Sciatic nerve (tissue), 2 donors: Measurements from ENCODE around the gene SYPL1. TPM values are rescaled to one million over a fixed set of nuclear protein-coding genes. Genes with fewer than 3 reads are reported as not detected.
A peak's percentile ranks its signal among the peaks of the same experiment; 100 is the strongest.
"Not testable (repeated sequence)": the region's sequence is repeated elsewhere in the genome, so short reads cannot be mapped to it uniquely, and the experiment has no call there.

Experiments used
- ATAC-seq: fragments of 200-7000 bp; cut with Tn5 transposase; one replicate; pipeline ENCODE4 v1.9.1; 2020; ENCODE audit warnings: mild to moderate bottlenecking, moderate library complexity
- DNase-seq: peaks from one replicate; pipeline ENCODE4 v3.0.0-alpha.2; 2020; ENCODE audit warnings: low spot score
- intact Hi-C: fragments of 100-400 bp; cut with DNase I; formaldehyde crosslinking; loops from one replicate; pipeline ENCODE4 v1.14.2; 2022
- total RNA-seq: library from RNA; stranded (reverse); fragmentation: NEBNext Ultra II Directional; extraction: Animal tissue kit (Norgen Biotek cat#: 25700); gene quantifications from one replicate; pipeline ENCODE4 v1.2.1, GENCODE V29; 2021
- donor health status: DM: no; HTN: no; CAD: no.
- donor health status: DM: no; HTN: no; CAD: no.

The SYPL1 gene
- total RNA-seq: 83.5 TPM

DNA sequence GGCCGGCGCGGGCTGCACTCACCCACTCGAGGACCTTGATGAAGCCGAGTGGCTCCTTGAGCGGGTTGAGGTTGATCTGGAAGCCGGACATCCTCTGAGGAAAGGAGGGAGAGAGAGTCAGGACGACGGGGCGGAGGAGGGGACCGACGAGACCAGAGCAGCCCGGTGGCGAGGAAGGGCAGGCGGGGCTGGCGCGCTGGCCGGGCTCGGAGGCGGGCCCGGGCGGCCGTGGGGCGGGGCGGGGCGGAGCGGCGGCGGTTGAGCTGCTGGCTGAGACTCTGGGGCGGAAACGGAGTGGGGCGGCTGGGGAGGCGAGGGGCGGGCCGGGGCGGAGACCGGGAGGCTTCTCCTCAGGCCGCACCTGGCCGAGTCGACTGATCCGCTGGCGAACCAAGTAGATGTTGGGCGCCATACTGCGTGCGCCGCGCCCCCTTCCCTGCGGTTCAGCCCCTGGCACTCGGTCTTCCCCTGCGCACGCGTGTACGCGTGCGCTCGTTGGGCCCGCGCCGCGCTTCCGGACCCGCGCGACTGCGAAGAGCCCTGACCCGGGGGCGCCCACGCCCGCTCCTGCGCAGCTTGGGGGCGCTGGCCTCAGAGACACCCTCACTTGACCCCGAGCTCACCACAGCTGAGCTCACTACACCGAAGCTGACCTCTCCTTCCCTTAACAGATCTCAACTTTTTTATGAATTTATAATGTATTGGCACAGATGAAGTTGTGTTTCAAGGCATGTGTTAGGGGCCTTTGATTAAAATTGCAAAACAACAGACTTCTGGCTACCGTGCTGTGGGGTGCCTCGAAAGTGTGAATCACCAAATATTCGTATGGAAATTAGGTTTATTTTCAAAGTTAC, at the start of gene SYPL1:
TSS of gene SYPL1 (minus strand) at position 195 of the 854 bp plus-strand sequence. CDS start at position 91, 104 bp downstream.
- intact Hi-C loops: loop anchor here (10.0 kb wide), 1 partner anchor 48 kb away; no protein-coding TSS in a partner anchor
- ATAC-seq (peak; percentile 96), DNase-seq (peak; percentile 96)

DNA sequence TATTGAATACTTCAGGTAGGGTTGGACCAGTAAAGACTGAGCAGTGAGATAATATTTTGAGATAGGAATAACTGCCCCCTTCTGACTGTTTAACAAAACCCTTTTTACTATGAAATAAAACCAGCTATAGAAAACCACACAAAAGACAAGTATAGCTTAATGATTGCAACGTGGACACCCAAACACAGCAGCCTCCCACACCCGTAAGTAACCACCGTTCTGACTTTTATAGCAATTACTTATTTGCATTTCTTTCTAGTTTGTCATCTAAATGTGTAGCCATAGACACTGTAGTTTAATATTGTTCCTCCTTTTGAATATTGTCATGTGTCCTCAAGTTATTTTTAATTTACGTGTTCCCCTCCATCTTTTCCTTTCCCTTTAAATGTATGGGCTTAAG, 42.9 kb upstream of the SYPL1 start:
- intact Hi-C loops: no loop called here

GRCh38 chr7:106153891-106154449, 41.9 kb upstream of the SYPL1 start:
- ATAC-seq: peak; percentile 97
- intact Hi-C loops: loop anchor here (5.0 kb wide), 1 partner anchor 97 kb away; no protein-coding TSS in a partner anchor
- DNase-seq: peak; percentile 89

More for the DNA sequence above, 42.9 kb upstream of the SYPL1 start:
- ATAC-seq (no peak), DNase-seq (no peak)

GRCh38 chr7:106152313-106152665, 40.2 kb upstream of the SYPL1 start:
- no peak for ATAC-seq
- intact Hi-C loops: loop anchor here (5.0 kb wide), 1 partner anchor 95 kb away; no protein-coding TSS in a partner anchor
- no peak for DNase-seq

GRCh38 chr7:106151459-106152312, 39.6 kb upstream of the SYPL1 start:
- no peak for ATAC-seq

DNA sequence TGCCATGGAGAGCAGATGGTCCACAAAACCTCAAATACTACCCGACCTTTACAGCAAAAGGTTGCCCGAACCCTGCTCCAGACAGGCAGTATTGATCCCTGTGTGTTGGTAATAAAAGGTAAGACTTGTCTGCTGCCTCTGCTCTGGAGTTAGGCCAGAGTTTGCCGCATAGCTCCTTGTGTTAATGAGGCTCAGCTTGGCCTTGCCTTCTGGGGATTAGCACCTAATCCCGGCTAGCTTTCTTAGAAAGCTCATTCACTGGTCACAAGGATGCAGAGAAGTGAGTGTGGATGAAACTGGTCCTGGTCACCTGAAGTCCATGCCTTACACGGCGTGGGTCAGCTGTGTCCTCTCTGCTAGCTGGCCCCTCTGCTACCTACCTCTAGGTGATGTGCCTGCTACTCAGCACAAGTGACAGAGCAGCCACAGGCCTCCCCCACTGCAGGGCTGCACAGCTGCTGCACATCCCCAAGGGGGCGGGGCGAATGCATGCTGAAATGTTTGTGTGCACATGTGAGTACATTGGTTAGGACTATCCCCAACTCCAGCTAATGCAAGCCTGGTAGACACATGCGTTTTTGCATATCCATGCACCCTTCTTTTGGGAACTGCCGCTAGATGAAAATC, 31.7 kb upstream of the SYPL1 start:
- no peak for DNase-seq
- intact Hi-C loops: no loop called here
- ATAC-seq: no peak

More at GRCh38 chr7:106151459-106152312, 39.6 kb upstream of the SYPL1 start:
- no peak for DNase-seq
- intact Hi-C loops: loop anchor here (5.0 kb wide), 1 partner anchor 94 kb away; no protein-coding TSS in a partner anchor

- ATAC-seq: no peak
- intact Hi-C loops: no loop called here
- DNase-seq: no peak
These were observed 30.0 kb upstream of the SYPL1 start for GRCh38 chr7:106142136-106142535.

- no peak for DNase-seq
- intact Hi-C loops: no loop called here
- ATAC-seq: no peak
These were observed 28.5 kb upstream of the SYPL1 start for GRCh38 chr7:106140406-106141173.

- ATAC-seq: peak; percentile 55
- intact Hi-C loops: no loop called here
- DNase-seq: no peak
These were observed 27.4 kb upstream of the SYPL1 start for GRCh38 chr7:106139265-106140251.

- DNase-seq (no peak), ATAC-seq (no peak)
- intact Hi-C loops: no loop called here
These were observed 26.7 kb upstream of the SYPL1 start for GRCh38 chr7:106138776-106139175.

- DNase-seq, intact Hi-C loops, ATAC-seq: not testable (repeated sequence)
These were observed 26.1 kb upstream of the SYPL1 start for GRCh38 chr7:106138181-106138580.

DNA sequence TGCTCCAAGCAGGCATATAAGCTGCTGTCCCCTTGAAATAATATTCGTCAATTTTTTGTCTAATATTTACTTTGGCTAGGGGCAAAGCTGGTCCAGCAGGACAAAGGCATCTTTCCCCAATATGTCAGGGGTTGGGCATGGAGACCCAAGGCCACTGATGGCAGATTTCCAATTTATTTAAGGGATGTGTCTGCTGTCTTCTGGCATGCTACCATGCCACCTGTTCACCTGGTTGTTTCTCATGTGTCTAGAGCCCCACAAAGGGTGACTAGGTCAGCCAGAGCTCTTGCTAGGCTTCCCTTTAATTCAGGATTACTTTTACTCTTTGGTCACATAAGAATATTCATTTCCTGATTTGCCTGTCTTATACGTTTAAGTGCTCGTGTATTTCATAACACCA, 22.1 kb upstream of the SYPL1 start:
- intact Hi-C loops: no loop called here
- ATAC-seq: no peak
- no peak for DNase-seq

DNA sequence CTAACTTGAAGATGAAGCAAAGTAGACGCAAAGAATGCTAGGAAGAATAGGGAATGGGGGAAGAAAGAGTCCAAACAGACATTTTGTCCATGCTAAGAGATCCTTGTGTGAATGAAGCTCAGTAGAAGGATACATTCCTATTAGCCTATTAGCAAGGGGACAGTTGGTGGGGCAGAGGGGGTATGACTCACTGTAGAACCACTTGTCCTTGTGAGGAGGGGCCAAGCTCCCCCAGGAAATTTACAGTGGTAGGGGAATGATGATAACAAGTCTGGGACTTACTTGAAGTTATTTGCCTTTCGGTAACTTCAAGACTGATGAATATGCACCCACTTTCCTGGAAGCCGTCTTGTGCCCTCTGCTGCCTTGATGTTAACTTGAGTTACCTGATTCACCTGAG, 17.2 kb upstream of the SYPL1 start:
- intact Hi-C loops: no loop called here
- ATAC-seq (no peak), DNase-seq (no peak)

GRCh38 chr7:106128836-106129235, 16.7 kb upstream of the SYPL1 start:
- ATAC-seq: no peak
- DNase-seq: no peak
- intact Hi-C loops: no loop called here

DNA sequence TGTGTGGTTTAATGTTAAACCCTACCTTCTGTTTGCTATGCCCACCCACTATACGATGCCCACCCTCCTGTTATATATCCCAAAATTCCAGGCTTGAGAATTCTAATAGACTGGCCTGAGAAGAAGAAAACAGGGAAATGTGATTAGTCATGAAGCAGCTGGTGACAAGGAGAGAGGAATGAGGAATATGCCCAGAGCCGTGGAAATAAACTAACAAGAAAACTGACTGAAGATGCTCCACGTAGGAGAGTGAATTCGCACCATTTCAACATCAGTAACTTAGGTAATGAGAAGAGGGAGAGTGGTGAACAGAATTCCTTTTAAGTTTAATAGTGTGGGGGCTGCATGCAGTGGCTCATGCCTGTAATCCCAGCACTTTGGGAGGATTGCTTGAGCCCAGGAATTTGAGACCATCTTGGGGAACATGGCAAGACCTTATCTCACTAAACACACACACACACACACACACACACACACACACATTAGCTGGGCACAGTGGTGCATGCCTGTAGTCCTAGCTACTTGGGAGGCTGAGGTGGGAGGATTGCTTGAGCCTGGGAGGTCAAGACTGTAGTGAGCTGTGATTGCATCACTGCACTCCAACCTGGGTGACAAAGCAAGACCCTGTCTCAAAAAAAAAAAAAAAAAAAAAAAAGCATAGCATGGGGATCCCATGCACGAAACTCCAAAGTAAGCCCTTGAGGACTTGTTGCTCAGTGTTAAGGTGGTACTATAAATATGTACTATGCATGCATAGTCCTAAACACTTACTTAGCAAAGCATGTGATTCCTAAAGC, 16.1 kb upstream of the SYPL1 start:
- no peak for ATAC-seq
- no peak for DNase-seq
- intact Hi-C loops: no loop called here

DNA sequence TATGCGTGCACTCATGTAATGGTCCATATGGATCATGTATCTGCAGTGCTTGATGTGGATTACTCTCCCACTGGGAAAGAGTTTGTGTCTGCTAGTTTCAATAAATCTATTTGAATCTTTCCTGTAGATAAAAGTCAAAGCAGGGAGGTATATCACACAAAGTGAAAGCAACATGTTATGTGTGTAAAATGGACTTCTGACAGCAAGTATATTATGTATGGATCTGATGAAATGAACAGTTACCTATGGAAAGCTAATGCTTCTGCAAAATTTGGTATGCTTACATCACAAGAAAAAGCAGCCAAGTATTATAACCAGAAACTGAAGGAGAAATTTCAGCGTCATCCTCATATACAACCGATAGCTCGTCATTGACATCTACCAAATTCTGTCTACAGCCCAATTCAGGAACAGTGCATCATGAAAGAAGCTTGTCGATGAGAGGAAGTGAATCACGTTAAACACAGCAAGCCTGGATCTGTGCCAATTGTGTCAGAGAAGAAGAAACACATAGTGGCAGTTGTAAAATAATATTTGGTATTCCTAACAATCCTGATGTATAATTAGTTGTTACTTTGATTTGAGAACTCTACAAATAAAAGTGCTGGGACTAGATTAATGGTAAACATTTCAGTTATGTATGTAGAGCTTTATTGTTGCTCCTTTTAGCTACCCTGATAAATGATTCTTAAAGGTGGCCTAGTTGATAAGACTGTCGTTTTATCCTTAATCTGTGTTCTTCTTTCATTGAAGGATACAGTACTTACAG, 14.2 kb upstream of the SYPL1 start:
- intact Hi-C loops: no loop called here
- DNase-seq (no peak), ATAC-seq (no peak)
